Spleen (tissue), 11 donors: Measurements from ENCODE around the gene SUSD4. TPM values are rescaled to one million over a fixed set of nuclear protein-coding genes. Genes with fewer than 3 reads are reported as not detected.

Experiments
- DNase-seq: peaks from one replicate; pipeline ENCODE4 v3.0.0-alpha.2; 2020
- H3K27ac ChIP-seq, 8 donors: fragments of 200-600 bp; sonication (generic) in 7 of 8; 1 replicate in 4 of 8; 2 replicates in 4 of 8; pipeline versions ENCODE4 v1.5.0 to v1.8.0; 2016 to 2021; ENCODE audit warnings: inconsistent platforms in 4 of 8, mild to moderate bottlenecking in 4 of 8, moderate library complexity in 1 of 8
- H3K27me3 ChIP-seq, 7 donors: fragments of 200-600 bp; sonication (generic) in 6 of 7; replicated peaks in 1 of 7; 1 replicate in 4 of 7; 2 replicates in 3 of 7; pipeline versions ENCODE4 v1.5.0 to v1.8.0; 2016 to 2021; ENCODE audit warnings: inconsistent platforms in 3 of 7, mild to moderate bottlenecking in 1 of 7
- H3K36me3 ChIP-seq, 6 donors: fragments of 200-600 bp; sonication (generic) in 5 of 6; 1 replicate in 4 of 6; 2 replicates in 2 of 6; pipeline versions ENCODE4 v1.5.0 to v1.8.0; 2016 to 2021; ENCODE audit warnings: inconsistent platforms in 2 of 6
- H3K4me1 ChIP-seq, 6 donors: fragments of 200-600 bp; sonication (generic) in 5 of 6; 1 replicate in 3 of 6; 2 replicates in 3 of 6; pipeline versions ENCODE4 v1.5.0 to v1.8.0; 2016 to 2021; ENCODE audit warnings: inconsistent platforms in 3 of 6
- H3K4me3 ChIP-seq, 8 donors: fragments of 200-600 bp; sonication (generic) in 7 of 8; 1 replicate in 4 of 8; 2 replicates in 4 of 8; pipeline versions ENCODE4 v1.5.0 to v1.8.0; 2016 to 2021; ENCODE audit warnings: inconsistent platforms in 4 of 8, mild to moderate bottlenecking in 4 of 8, moderate library complexity in 2 of 8
- H3K9me3 ChIP-seq, 8 donors: fragments of 200-600 bp; sonication (generic) in 7 of 8; 1 replicate in 4 of 8; 2 replicates in 4 of 8; pipeline versions ENCODE4 v1.5.0 to v1.8.0; 2016 to 2021; ENCODE audit warnings: inconsistent platforms in 4 of 8
- CTCF ChIP-seq, 11 experiments: fragments of 200-600 bp in 7 of 11; fragments of 450-650 bp in 4 of 11; sonication (generic) in 4 of 11; IDR thresholded peaks in 8 of 11; conservative IDR thresholded peaks in 3 of 11; 1 replicate in 7 of 11; 2 replicates in 4 of 11; pipeline versions ENCODE4 v1.4.0 to v1.8.0; 2016 to 2021; ENCODE audit warnings: antibody characterized with exemption in 11 of 11, inconsistent platforms in 4 of 11, mild to moderate bottlenecking in 1 of 11
- POLR2A ChIP-seq, 3 donors: fragments of 450-650 bp; IDR thresholded peaks; one replicate each; pipeline ENCODE4 v1.5.1; 2017; ENCODE audit warnings: antibody characterized with exemption in 3 of 3, mild to moderate bottlenecking in 1 of 3
- POLR2AphosphoS5 ChIP-seq, 3 donors: sonication (generic); formaldehyde crosslinking; IDR thresholded peaks; one replicate each; pipeline ENCODE4 v1.5.1; 2017; ENCODE audit warnings: antibody characterized with exemption in 3 of 3
- WGBS, 5 donors: extraction: QIAGEN DNeasy Blood & Tissue Kit in 3 of 5; methylation state at CpG; one replicate each; pipeline versions ENCODE4 v1.1.5 to v1.1.7; 2013 to 2018; 5-methylcytosine and 5-hydroxymethylcytosine counted together
- intact Hi-C: fragments of 100-400 bp; cut with DNase I; formaldehyde crosslinking; loops from one replicate; pipeline ENCODE4 v1.15.0; 2023; ENCODE audit warnings: low total_unique reads
- polyA plus RNA-seq, 3 donors: library from polyadenylated mRNA; stranded (reverse); fragments of 200-250 nt; gene quantifications; one replicate each; pipeline ENCODE4 v1.2.1, GENCODE V29; 2013
- total RNA-seq, 7 donors: library from RNA; depleted of rRNA in 3 of 7; stranded (reverse); fragments of >200 nt in 3 of 7; fragmentation: NEBNext Ultra II Directional in 4 of 7; extraction: Animal tissue kit (Norgen Biotek cat#: 25700) in 4 of 7; gene quantifications; one replicate each; pipeline versions ENCODE4 v1.1.0 to v1.2.1, GENCODE V29; 2016 to 2021
- donor health status: healthy with polysubstance abuse.
- donor health status: DM: no; HTN: no; CAD: no; lungs with moderate emphysema.
- donor health status: DM: no; HTN: no; CAD: no.
- donor health status: Bipolar disorder and iron deficiency.
- donor health status: healthy.
- donor health status: DM: no; HTN: no; CAD: no.
- donor health status: DM: yes; HTN: yes; CAD: no.

Gene SUSD4
- total and polyA plus RNA-seq, 10 donors, result 0.35 to 2.1 (median 0.69) TPM

GRCh38 chr1:223250632-223251015 lies 113.4 kb downstream of the SUSD4 start:
- Histone ChIP-seq H3K36me3 (no peaks in the 10 kb centered on the region), H3K4me1 (peaks cover 0 to 18% (median 0%) of the 10 kb centered on the region in 6 donors), H3K27ac (peak overlapping the region in 2 of 8 donors; percentile 21 to 32), H3K9me3 (no peaks in the 10 kb centered on the region), H3K4me3 (no peak overlapping the region), H3K27me3 (peaks cover 0 to 14% (median 0%) of the 10 kb centered on the region in 7 donors)
- no peak for DNase-seq
- WGBS, 5 donors, result 85 to 94% (median 91%) methylated on average over 6 of the region's 6 CpGs
- TF ChIP-seq POLR2AphosphoS5 (IDR thresholded peaks at IDR 0.05) (no peak), CTCF (IDR thresholded peaks at IDR 0.05 in 8 of 11, conservative IDR thresholded peaks at IDR 0.05 in 3 of 11) (no peak), POLR2A (IDR thresholded peaks at IDR 0.05) (no peak)
- intact Hi-C loops, result no loop called here

DNA sequence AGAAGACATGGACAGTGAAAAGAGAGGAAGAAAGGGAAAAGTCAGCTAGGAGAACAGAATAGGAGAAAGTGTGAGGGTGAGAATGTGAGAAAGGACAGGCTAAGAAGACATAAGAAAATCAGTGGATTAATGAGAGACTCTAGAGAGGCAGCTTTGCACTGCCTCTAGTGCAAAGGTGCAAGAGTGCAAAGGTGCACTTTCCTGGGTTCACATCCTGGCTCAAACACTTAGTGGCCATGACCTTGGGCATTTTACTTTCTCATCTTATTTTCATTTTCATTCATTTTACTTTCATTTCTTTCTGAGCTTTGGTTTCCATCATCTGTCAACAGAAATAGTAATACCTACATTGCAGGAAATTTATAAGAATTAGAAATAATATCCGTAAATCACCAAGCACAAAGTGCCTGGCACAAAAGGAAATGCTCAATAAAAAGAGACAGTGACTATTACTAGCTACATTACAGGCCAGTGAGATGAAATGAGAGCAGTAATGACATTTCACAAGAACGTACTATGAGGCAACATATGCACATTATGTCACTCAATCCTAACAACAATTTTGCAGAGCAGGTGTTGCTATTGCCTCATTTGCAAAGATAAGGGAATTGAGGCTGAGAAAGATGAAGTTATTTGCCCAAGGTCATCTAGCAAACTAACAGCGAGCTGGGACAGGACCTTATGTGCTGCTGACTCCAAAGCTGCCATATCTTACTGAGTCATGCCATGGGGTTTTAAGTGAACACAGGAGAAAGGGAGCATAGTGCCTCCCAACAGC lies 113.9 kb downstream of the SUSD4 start:
- WGBS, 5 donors, result 42 to 83% (median 64%) methylated on average over 3 of the region's 3 CpGs
- no peak for TF ChIP-seq POLR2A (IDR thresholded peaks at IDR 0.05)
- TF ChIP-seq POLR2AphosphoS5 (IDR thresholded peaks at IDR 0.05), result no peak
- no peak for TF ChIP-seq CTCF (IDR thresholded peaks at IDR 0.05 in 8 of 11, conservative IDR thresholded peaks at IDR 0.05 in 3 of 11)
- DNase-seq, result no peak
- Histone ChIP-seq H3K36me3 (no peaks in the 10 kb centered on the region), H3K27ac (peak overlapping the region in 2 of 8 donors; percentile 21 to 32), H3K9me3 (no peaks in the 10 kb centered on the region), H3K4me3 (no peak overlapping the region), H3K27me3 (peaks cover 0 to 16% (median 0%) of the 10 kb centered on the region in 7 donors), H3K4me1 (peaks cover 0 to 18% (median 0%) of the 10 kb centered on the region in 6 donors)
- intact Hi-C loops, result no loop called here

- WGBS, 5 donors, result 58 to 69% (median 66%) methylated on average over 6 of the region's 6 CpGs
- H3K4me3 ChIP-seq, result no peak overlapping the region
- TF ChIP-seq POLR2A (IDR thresholded peaks at IDR 0.05), result no peak
- TF ChIP-seq CTCF (IDR thresholded peaks at IDR 0.05 in 8 of 11, conservative IDR thresholded peaks at IDR 0.05 in 3 of 11), result no peak
- no peak for TF ChIP-seq POLR2AphosphoS5 (IDR thresholded peaks at IDR 0.05)
- intact Hi-C loops, result no loop called here
- H3K27me3 ChIP-seq, result peaks cover 0 to 23% (median 0%) of the 10 kb centered on the region in 7 donors
- no peaks in the 10 kb centered on the region for H3K9me3 ChIP-seq
- H3K27ac ChIP-seq, result no peak overlapping the region
- H3K4me1 ChIP-seq, result peaks cover 0 to 18% (median 0%) of the 10 kb centered on the region in 6 donors
- DNase-seq, result no peak
- H3K36me3 ChIP-seq, result no peaks in the 10 kb centered on the region
Observed at GRCh38 chr1:223248770-223249140, 115.2 kb downstream of the SUSD4 start.

GRCh38 chr1:223248001-223248769 lies 115.8 kb downstream of the SUSD4 start:
- peak overlapping the region in 1 of 8 donors; percentile 1 for H3K27ac ChIP-seq
- no peaks in the 10 kb centered on the region for H3K36me3 ChIP-seq
- peaks cover 0 to 18% (median 0%) of the 10 kb centered on the region in 6 donors for H3K4me1 ChIP-seq
- 65 to 77% (median 70%) methylated on average over 6 of the region's 6 CpGs for WGBS, 5 donors
- intact Hi-C loops, result no loop called here
- H3K9me3 ChIP-seq, result no peaks in the 10 kb centered on the region
- no peak for DNase-seq
- no peak overlapping the region for H3K4me3 ChIP-seq
- H3K27me3 ChIP-seq, result peaks cover 0 to 28% (median 0%) of the 10 kb centered on the region in 7 donors
- TF ChIP-seq POLR2AphosphoS5 (IDR thresholded peaks at IDR 0.05) (no peak), CTCF (IDR thresholded peaks at IDR 0.05 in 8 of 11, conservative IDR thresholded peaks at IDR 0.05 in 3 of 11) (no peak), POLR2A (IDR thresholded peaks at IDR 0.05) (no peak)
